ENCODE data around the gene SCFD2.
"Not testable (repeated sequence)": the region's sequence is repeated elsewhere in the genome, so short reads cannot be mapped to it uniquely, and the experiment has no call there.

SCFD2 gene

DNA sequence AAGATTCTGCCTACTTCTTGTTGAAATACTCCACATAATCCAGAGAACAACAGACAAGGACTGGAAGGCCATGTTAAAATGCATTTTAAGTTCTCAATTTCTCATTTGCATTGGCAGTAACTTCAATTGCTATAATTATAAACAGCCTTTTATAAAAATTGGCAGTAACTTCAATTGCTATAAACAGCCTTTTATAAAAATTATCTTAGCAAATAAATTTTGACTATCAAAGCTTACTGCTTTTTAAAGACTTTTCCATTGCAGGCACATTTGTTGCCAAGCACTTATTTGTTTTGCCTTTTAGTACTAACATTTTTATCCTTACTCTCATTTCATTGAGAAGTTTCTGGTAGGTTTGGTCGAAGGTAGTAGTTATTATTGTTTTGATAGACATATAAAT is 17.8 kb downstream of the SCFD2 start:
- H3K4me3 ChIP-seq (ENCODE audit: control insufficient read depth, low read depth, low read length), result no peak overlapping the region
- TF ChIP-seq, protein P1, sequence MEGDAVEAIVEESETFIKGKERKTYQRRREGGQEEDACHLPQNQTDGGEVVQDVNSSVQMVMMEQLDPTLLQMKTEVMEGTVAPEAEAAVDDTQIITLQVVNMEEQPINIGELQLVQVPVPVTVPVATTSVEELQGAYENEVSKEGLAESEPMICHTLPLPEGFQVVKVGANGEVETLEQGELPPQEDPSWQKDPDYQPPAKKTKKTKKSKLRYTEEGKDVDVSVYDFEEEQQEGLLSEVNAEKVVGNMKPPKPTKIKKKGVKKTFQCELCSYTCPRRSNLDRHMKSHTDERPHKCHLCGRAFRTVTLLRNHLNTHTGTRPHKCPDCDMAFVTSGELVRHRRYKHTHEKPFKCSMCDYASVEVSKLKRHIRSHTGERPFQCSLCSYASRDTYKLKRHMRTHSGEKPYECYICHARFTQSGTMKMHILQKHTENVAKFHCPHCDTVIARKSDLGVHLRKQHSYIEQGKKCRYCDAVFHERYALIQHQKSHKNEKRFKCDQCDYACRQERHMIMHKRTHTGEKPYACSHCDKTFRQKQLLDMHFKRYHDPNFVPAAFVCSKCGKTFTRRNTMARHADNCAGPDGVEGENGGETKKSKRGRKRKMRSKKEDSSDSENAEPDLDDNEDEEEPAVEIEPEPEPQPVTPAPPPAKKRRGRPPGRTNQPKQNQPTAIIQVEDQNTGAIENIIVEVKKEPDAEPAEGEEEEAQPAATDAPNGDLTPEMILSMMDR (IDR thresholded peaks at IDR 0.05; ENCODE audit: control insufficient read depth, insufficient read depth, low read depth, low read length, missing control alignments), result no peak
- no peak for DNase-seq (ENCODE audit: low read depth)

DNA sequence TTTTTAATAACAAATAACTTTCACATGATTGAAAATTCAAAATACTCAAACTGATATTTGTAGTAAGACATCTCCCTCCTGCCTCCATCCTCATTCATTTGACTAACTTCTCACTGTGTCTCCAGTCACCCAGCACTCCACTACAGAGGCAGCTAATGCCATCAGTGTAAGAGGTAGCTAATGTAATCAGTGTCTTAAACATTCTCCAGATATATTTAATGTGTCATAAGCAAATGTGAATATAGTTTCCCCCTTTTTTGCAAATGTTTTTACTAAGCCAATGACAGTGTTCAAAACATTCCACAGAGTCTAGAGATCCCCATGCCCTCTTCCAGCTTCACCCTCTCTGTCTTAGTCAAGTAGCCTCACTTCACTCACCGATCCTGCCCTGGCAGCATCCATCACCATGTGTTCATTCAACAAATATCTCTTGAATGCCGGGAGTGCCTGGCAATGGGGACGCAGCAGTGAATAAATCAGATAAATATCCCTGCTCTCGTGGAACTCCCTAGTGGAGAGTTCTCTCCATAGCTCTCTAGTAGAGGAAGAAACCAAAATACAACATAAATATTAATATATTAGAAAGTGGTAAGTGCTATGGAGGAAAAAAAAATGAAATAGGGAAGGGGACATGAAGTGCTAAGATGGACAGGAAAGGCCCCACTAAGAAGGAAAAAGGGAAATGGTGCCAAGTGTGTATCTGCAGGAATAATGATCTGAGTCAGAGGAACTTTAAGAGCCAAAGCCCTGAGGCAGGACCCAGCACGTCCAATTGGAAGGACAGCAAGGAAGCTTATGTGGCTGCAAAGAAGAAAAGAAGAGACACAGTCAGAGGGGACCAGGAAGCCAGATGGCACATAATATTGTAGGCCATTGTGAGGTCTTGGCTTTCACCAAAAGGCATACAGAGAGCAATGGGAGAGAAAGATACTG is 18.7 kb downstream of the SCFD2 start:
- no peak overlapping the region for H3K4me3 ChIP-seq (ENCODE audit: control insufficient read depth, low read depth, low read length)
- TF ChIP-seq, protein P1 (IDR thresholded peaks at IDR 0.05; ENCODE audit: control insufficient read depth, insufficient read depth, low read depth, low read length, missing control alignments), result peak; percentile 16
- peak; percentile 29 for DNase-seq (ENCODE audit: low read depth)

DNA sequence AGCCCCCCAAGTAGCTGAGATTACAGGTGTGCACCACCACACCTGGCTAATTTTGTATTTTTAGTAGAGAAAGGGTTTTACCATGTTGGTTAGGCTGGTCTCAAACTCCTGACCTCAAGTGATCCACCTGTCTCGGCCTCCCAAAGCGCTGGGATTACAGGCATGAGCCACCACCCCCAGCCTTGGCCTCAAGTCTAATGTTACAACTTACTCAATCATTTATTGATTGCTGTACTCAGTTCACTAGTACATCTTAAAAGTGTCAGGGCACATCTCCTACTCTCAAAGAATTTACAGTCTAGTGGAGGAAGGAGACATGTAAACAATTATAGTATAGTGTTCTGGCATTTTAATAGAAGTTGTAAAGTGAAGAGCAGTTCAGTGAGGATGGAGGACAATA is 19.5 kb downstream of the SCFD2 start:
- DNase-seq (ENCODE audit: low read depth); H3K4me3 ChIP-seq (ENCODE audit: control insufficient read depth, low read depth, low read length): not testable (repeated sequence)

DNA sequence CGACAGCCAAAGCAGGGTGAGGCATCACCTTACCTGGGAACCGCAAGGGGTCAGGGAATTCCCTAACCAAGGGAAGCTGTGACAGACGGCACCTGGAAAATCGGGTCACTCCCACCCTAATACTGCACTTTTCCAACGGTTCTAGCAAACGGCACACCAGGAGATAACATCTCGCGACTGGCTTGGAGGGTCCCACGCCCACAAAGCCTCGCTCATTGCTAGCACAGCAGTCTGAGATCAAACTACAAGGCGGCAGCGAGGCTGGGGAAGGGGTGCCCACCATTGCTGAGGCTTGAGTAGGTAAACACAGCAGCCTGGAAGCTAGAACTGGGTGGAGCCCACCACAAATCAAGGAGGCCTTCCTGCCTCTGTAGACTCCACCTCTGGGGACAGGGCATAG is 25.7 kb downstream of the SCFD2 start:
- DNase-seq (ENCODE audit: low read depth); H3K4me3 ChIP-seq (ENCODE audit: control insufficient read depth, low read depth, low read length): not testable (repeated sequence)

DNA sequence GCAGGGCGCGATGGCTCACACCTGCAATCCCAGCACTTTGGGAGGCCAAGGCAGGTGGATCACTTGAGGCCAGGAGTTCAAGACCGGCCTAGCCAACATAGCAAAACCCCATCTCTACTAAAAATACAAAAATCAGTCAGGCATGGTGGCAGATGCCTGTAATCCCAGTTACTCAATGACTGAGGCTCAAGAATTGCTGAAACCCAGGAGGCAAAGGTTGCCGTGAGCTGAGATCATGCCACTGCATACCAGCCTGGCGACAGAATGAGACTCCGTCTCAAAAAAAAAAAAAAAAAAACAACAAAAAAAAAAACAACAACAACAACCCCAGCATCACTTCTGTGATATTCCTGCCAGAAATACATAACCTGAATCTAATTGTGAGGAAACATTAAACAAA is 30.9 kb downstream of the SCFD2 start:
- not testable (repeated sequence) for H3K4me3 ChIP-seq (ENCODE audit: control insufficient read depth, low read depth, low read length); DNase-seq (ENCODE audit: low read depth)

DNA sequence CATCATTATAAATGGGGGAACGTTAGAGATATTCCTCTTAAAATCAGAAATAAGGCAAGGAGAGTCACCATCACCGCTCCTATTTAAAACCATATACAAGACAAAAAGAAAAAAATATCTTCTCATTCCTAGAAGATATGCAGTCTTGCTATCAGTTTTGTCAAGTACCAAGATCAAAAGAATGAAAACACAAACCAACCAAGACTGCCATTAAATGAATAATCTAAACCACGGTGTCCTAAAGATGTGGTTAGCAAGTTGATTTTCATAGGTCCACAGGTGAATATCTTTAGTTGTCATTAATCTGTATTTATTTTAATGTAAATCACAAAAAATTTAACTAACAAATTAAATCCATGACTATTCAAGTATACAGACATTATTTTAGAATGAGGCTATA is 39.3 kb downstream of the SCFD2 start:
- no peak for DNase-seq (ENCODE audit: low read depth)
- TF ChIP-seq, protein P1 (IDR thresholded peaks at IDR 0.05; ENCODE audit: control insufficient read depth, insufficient read depth, low read depth, low read length, missing control alignments), result no peak
- H3K4me3 ChIP-seq (ENCODE audit: control insufficient read depth, low read depth, low read length), result no peak overlapping the region

DNA sequence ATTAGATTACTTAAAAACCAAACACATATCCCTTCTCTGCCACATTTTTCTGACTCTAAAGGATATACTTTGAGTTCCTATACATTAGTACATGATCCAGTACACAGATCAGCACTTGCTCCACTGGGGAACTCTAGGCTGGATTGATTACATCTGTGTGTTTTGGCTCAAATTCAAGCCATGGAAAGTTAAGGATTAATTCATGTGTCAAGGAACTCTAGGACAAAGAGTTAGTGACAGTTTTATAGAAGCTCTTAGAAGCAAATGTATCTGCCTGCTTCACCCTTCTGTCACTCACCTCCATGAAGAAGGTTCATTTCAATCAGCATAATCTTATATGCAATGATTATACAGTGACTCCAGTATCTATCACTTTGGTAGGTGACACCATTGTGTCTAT is 43.2 kb downstream of the SCFD2 start:
- TF ChIP-seq, protein P1 (IDR thresholded peaks at IDR 0.05; ENCODE audit: control insufficient read depth, insufficient read depth, low read depth, low read length, missing control alignments), result no peak
- no peak overlapping the region for H3K4me3 ChIP-seq (ENCODE audit: control insufficient read depth, low read depth, low read length)
- DNase-seq (ENCODE audit: low read depth), result no peak

DNA sequence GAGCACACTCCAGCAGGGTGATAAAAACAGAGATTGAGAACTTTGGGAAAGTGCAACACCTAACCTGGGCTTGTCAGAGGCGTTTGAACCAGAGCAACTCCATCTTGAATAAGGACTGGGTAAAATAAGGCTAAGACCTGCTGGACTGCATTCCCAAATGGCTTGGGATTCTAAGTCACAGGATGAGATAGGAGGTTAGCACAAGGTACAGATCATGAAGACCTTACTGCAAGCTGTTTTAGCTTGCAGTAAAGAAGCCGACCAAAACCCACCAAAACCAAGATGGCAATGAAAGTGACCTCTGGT is 43.9 kb downstream of the SCFD2 start:
- TF ChIP-seq, protein P1 (IDR thresholded peaks at IDR 0.05; ENCODE audit: control insufficient read depth, insufficient read depth, low read depth, low read length, missing control alignments), result no peak

More for the DNA sequence above, 43.9 kb downstream of the SCFD2 start:
- no peak overlapping the region for H3K4me3 ChIP-seq (ENCODE audit: control insufficient read depth, low read depth, low read length)
- DNase-seq (ENCODE audit: low read depth), result no peak
